ENCODE data around the gene EDN1. TPM values are rescaled to one million over a fixed set of nuclear protein-coding genes. Genes with fewer than 3 reads are reported as not detected.

The EDN1 gene
- total and polyA plus RNA-seq, 3 donors from 2014 or later = 6.4 to 18.4 (median 12.8) TPM

- intact Hi-C loops (cut with DNase I; ENCODE audit: low total_unique reads) = no loop called here
- no peak for TF ChIP-seq CTCF (IDR thresholded peaks at IDR 0.05)
- TF ChIP-seq POLR2A (IDR thresholded peaks at IDR 0.05) = no peak
- H3K27ac ChIP-seq = no peak overlapping the region
- H3K36me3 ChIP-seq (ENCODE audit: low read depth, missing control alignments) = no peaks in the 10 kb centered on the region
- DNase-seq = no peak
- peaks cover 4% of the 10 kb centered on the region for H3K4me1 ChIP-seq
- H3K9me3 ChIP-seq = no peaks in the 10 kb centered on the region
- no peaks in the 10 kb centered on the region for H3K27me3 ChIP-seq
- no peak overlapping the region for H3K4me3 ChIP-seq
- WGBS, 2 donors = 85 to 95% methylated on average over 2 of the region's 2 CpGs
Measured at GRCh38 chr6:12275107-12275506, 15.1 kb upstream of the EDN1 start.

GRCh38 chr6:12276930-12277315 is 13.2 kb upstream of the EDN1 start:
- no peak overlapping the region for H3K27ac ChIP-seq
- no peak for TF ChIP-seq CTCF (IDR thresholded peaks at IDR 0.05)
- TF ChIP-seq POLR2A (IDR thresholded peaks at IDR 0.05) = no peak
- intact Hi-C loops (cut with DNase I; ENCODE audit: low total_unique reads) = no loop called here
- H3K27me3 ChIP-seq = no peaks in the 10 kb centered on the region
- peaks cover 4% of the 10 kb centered on the region for H3K4me1 ChIP-seq
- WGBS, 2 donors = 76 to 94% methylated on average over 1 of the region's 1 CpG
- H3K4me3 ChIP-seq = no peak overlapping the region
- no peaks in the 10 kb centered on the region for H3K9me3 ChIP-seq
- no peaks in the 10 kb centered on the region for H3K36me3 ChIP-seq (ENCODE audit: low read depth, missing control alignments)
- no peak for DNase-seq

- no peak for TF ChIP-seq POLR2A (IDR thresholded peaks at IDR 0.05)
- no peak for TF ChIP-seq CTCF (IDR thresholded peaks at IDR 0.05)
Measured at GRCh38 chr6:12277386-12277785, 12.8 kb upstream of the EDN1 start.

GRCh38 chr6:12278915-12279314 is 11.2 kb upstream of the EDN1 start:
- Histone ChIP-seq H3K4me3 (no peak overlapping the region), H3K4me1 (peaks cover 4% of the 10 kb centered on the region), H3K36me3 (ENCODE audit: low read depth, missing control alignments) (no peaks in the 10 kb centered on the region), H3K27ac (no peak overlapping the region), H3K27me3 (no peaks in the 10 kb centered on the region), H3K9me3 (no peaks in the 10 kb centered on the region)
- TF ChIP-seq CTCF (IDR thresholded peaks at IDR 0.05) (no peak), POLR2A (IDR thresholded peaks at IDR 0.05) (no peak)
- intact Hi-C loops (cut with DNase I; ENCODE audit: low total_unique reads) = no loop called here
- DNase-seq = no peak

More at GRCh38 chr6:12277386-12277785, 12.8 kb upstream of the EDN1 start:
- Histone ChIP-seq H3K9me3 (no peaks in the 10 kb centered on the region), H3K27me3 (no peaks in the 10 kb centered on the region), H3K36me3 (ENCODE audit: low read depth, missing control alignments) (no peaks in the 10 kb centered on the region), H3K27ac (no peak overlapping the region), H3K4me3 (no peak overlapping the region), H3K4me1 (peaks cover 4% of the 10 kb centered on the region)
- intact Hi-C loops (cut with DNase I; ENCODE audit: low total_unique reads) = no loop called here
- DNase-seq = no peak
- WGBS, 2 donors = 81 to 82% methylated on average over 9 of the region's 9 CpGs

- Histone ChIP-seq H3K9me3 (no peaks in the 10 kb centered on the region), H3K27ac (no peak overlapping the region), H3K4me1 (peaks cover 4% of the 10 kb centered on the region), H3K4me3 (no peak overlapping the region), H3K27me3 (no peaks in the 10 kb centered on the region), H3K36me3 (ENCODE audit: low read depth, missing control alignments) (no peaks in the 10 kb centered on the region)
- no peak for DNase-seq
- WGBS, 2 donors = 55 to 57% methylated on average over 4 of the region's 4 CpGs
- intact Hi-C loops (cut with DNase I; ENCODE audit: low total_unique reads) = no loop called here
- TF ChIP-seq POLR2A (IDR thresholded peaks at IDR 0.05) (no peak), CTCF (IDR thresholded peaks at IDR 0.05) (no peak)
Measured at GRCh38 chr6:12279322-12280091, 10.7 kb upstream of the EDN1 start.

Data from testis (tissue), 3 donors.